ENCODE results near the gene HIPK1.
"Not testable (repeated sequence)": the region's sequence is repeated elsewhere in the genome, so short reads cannot be mapped to it uniquely, and the experiment has no call there.

Gene HIPK1

GRCh38 chr1:113946112-113946511 lies 17.0 kb downstream of the HIPK1 start:
- no peak for DNase-seq

DNA sequence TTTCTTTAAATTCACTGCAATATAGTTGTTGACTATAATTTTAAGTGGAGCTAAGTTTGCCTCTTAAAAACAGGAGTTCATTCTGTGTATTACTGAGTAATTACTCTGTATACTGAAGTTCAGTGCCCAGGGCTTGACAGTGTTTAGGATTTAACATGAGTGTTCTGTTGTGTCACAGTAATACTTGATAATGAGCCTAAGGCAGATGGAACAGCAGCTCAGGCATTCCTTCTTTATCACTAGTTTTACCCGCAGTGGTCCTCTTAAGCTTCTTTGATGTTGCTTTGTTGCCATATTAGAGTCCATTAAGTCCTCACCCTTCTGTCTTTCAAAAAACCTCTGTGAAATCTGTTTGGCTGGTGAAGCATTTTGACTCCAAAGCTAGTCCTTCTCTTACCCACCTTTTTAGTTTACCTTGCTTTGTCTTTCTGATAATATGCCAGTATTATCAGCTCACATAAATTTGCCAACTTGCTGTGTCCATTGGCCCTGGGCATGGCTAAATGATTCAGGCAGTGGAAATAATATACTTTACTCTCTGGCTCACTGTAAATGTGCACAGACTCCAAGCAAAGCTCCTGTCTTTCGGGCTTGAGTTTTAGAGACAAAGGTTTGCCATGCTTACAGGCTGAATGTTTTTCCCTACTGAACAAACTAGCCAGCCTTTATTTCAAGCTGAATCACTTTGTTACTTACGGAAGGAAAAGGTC lies 17.7 kb downstream of the HIPK1 start:
- no peak for DNase-seq

- no peak for DNase-seq
Observed at GRCh38 chr1:113947388-113948107, 18.4 kb downstream of the HIPK1 start.

GRCh38 chr1:113948151-113948550 lies 19.0 kb downstream of the HIPK1 start:
- DNase-seq, result not testable (repeated sequence)

DNA sequence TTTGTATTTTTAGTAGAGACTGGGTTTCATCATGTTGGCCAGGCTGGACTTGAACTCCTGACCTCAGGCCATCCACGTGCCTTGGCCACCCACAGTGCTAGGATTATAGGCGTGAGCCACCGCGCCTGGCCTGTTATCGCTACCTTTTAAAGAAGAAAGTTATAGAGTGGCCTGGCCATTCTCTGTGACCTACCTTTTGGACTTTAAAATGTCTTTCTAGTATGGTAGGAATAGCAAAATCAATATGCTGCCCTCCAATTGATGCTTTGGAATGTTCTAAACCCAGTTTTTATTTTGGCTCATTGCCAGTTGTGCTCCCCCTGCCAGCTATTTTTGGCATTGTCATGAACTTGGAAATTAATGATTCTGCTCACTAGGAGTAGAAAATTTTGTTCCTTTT lies 19.9 kb downstream of the HIPK1 start:
- DNase-seq, result no peak

DNA sequence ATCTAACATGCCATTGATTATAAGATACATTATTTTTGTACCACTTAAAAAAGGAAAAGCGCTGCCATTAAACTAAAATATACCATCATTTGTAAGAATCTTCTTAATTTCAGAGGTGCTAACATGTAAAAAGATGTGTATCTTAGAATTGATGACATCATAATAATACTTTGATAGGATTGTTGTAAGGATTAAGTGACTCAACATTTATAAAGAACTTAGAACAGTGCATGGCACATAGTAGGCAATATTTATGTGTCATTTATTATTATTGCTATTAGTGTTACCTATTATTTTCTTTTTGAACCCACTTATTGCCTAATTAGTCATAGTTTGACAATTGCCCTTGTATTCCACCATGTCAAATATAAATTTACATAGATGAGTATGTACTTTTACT lies 21.8 kb downstream of the HIPK1 start:
- DNase-seq, result no peak

- no peak for DNase-seq
Observed at GRCh38 chr1:113951719-113952118, 22.6 kb downstream of the HIPK1 start.

DNA sequence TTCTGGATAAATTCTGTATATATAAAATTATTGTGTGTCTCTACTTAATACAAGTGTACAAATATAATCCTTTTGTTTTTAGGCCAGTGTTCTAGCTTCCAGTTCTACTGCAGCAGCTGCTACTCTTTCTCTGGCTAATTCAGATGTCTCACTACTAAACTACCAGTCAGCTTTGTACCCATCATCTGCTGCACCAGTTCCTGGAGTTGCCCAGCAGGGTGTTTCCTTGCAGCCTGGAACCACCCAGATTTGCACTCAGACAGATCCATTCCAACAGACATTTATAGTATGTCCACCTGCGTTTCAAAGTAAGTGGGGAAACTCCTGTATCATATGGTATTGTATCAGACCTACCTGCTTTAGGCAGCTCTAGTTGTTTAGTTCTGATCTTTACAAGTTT lies 28.9 kb downstream of the HIPK1 start:
- no peak for DNase-seq

- DNase-seq, result no peak
Observed at GRCh38 chr1:113958691-113959090, 29.6 kb downstream of the HIPK1 start.

DNA sequence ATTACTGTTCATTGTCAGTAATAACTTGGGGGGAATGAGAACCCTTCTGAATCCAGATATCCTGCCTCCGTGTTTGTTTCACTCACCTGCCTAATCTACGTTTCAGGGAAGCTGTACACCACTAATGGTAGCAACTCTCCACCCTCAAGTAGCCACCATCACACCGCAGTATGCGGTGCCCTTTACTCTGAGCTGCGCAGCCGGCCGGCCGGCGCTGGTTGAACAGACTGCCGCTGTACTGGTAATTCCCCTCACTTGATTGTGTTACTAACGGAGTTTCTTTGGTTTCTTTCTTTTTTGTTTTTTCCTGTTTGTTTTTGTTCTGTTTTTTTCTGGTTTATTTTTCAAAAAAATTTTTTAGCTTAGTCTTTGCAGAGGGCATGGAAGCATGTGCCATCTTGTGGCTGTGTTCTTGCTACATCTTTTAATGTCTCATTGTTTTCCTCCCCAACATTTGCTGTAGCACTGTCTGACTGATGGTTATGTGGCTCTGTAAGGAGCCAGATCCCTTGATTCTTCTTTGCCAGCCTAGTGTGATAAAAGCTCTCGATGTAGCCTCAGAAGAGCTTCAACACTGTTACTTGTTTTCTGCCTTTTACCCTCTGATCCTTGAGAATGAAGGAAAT lies 34.3 kb downstream of the HIPK1 start:
- no peak for DNase-seq

GRCh38 chr1:113965703-113966412 lies 36.7 kb downstream of the HIPK1 start:
- no peak for DNase-seq

- DNase-seq, result no peak
Observed at GRCh38 chr1:113972954-113973353, 43.8 kb downstream of the HIPK1 start.

DNA sequence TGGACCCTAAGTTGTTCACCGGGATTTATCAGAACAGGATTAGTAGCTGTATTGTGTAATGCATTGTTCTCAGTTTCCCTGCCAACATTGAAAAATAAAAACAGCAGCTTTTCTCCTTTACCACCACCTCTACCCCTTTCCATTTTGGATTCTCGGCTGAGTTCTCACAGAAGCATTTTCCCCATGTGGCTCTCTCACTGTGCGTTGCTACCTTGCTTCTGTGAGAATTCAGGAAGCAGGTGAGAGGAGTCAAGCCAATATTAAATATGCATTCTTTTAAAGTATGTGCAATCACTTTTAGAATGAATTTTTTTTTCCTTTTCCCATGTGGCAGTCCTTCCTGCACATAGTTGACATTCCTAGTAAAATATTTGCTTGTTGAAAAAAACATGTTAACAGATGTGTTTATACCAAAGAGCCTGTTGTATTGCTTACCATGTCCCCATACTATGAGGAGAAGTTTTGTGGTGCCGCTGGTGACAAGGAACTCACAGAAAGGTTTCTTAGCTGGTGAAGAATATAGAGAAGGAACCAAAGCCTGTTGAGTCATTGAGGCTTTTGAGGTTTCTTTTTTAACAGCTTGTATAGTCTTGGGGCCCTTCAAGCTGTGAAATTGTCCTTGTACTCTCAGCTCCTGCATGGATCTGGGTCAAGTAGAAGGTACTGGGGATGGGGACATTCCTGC lies 46.2 kb downstream of the HIPK1 start:
- DNase-seq, result no peak

GRCh38 chr1:113976609-113977278 lies 47.6 kb downstream of the HIPK1 start:
- DNase-seq, result no peak

GRCh38 chr1:113977906-113978305 lies 48.8 kb downstream of the HIPK1 start:
- DNase-seq, result no peak

DNA sequence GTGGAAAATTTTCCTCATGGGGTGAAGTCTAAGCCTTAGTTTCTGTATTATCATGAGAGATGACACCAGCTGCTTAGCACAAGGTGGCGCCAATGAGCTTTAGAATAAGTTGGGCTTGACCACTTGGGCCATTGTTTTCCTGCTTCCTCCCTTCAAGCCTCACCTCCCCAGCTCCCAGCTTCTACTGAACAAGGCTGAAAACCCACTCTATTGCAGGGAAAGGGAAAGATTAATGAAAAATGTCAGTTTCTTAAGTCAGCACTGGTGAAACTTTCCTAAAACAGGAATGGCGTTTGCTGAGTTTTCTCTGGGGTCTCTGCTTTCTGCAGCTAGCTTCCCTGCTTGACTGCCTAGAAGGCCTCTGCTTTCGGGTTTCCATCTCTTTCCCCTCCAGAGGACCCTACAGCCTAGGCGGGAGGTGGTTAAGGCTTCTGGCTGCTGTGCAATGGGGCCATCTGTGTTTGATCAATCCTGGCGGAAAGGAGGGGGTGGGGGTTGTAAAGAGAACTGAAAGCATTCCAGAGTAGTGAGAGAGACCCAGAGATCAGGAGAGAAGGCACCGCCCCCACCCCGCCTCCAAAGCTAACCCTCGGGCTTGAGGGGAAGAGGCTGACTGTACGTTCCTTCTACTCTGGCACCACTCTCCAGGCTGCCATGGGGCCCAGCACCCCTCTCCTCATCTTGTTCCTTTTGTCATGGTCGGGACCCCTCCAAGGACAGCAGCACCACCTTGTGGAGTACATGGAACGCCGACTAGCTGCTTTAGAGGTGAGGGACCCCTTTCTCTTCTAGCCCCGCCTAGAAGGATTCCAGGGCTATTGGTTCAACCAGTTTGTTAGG lies 50.0 kb downstream of the HIPK1 start, which contains the start of gene OLFML3:
Gene OLFML3, plus strand, starts transcription at position 612 of the 840 bp plus-strand sequence. Its CDS starts 43 bp downstream, at position 655.
- DNase-seq, result peak; percentile 81

DNA sequence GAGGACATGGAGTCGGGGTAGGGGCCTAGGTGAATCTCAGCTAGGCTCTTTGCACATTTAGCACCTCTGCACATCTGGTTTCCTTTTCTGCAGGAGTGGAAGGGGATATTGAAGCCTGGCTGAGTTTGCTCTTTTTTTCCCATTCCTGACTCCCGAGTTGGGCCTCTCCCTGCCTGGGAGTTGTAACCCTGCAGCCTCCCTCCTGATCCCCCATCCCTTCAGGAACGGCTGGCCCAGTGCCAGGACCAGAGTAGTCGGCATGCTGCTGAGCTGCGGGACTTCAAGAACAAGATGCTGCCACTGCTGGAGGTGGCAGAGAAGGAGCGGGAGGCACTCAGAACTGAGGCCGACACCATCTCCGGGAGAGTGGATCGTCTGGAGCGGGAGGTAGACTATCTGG lies 51.0 kb downstream of the HIPK1 start:
- no peak for DNase-seq

GRCh38 chr1:113981962-113982931 lies 53.1 kb downstream of the HIPK1 start:
- no peak for DNase-seq

DNA sequence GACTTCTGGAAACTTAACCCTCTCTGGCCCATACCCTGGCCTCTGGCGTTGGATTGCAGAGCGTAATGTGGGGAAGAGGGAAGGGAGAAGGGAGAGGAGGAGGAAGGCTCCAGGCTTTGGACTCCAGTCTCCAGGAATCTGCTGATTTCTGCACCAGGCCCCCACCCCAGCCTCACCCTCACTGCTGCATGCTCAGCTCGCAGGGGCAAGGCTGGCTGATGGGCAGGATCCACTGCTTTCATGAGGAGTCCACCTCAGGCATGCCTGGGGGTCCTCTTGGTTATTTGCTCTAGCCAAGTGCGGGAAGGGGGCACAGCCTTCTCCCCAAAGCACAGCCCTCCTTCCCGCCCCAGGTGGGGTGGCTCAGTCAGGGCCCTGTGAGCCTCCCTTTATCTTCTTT lies 53.8 kb downstream of the HIPK1 start:
- DNase-seq, result no peak

DNA sequence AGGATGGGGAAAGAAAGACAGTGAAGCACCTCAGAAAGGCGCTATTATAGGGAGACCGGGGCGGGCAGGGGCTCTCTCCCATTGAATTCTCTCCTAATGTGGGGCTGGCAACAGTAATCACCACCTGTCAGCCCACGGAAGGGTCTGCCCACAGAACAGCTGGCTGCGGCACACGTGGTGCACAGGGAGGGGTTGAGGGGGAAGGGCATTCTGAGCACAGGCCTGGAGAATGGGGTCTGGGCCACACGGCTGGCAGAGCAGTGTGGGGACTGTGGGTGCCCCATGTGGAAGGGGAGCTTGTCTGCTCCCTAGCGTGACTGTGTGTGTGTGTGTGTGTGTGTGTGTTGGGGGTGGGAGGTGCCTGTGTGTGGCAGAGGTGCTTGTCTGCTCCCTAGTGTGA lies 54.3 kb downstream of the HIPK1 start:
- no peak for DNase-seq

Data from NCI-H510A (cell line).